Ishikawa (cell line): ENCODE measurements around the gene C17orf75.

Experiments
- CEBPB ChIP-seq: IDR thresholded peaks from 2 replicates; pipeline ENCODE4 v1.6.1; 2012
- EP300 ChIP-seq: IDR thresholded peaks from 2 replicates; pipeline ENCODE4 v1.6.1; 2012; ENCODE audit warnings: borderline replicate concordance
- NFIC ChIP-seq: IDR thresholded peaks from 2 replicates; pipeline ENCODE4 v1.6.1; 2012
- RAD21 ChIP-seq: IDR thresholded peaks from 2 replicates; pipeline ENCODE4 v1.6.1; 2012; ENCODE audit warnings: low read depth
- TAF1 ChIP-seq: IDR thresholded peaks from 2 replicates; pipeline ENCODE4 v1.6.1; 2012; ENCODE audit warnings: low read depth, mild to moderate bottlenecking
- TEAD4 ChIP-seq: IDR thresholded peaks from 2 replicates; pipeline ENCODE4 v1.6.1; 2012
- TF ChIP-seq, protein P1 (sequence below): IDR thresholded peaks from 2 replicates; pipeline ENCODE4 v1.6.1; 2012
- TF ChIP-seq, protein P2 (sequence below): IDR thresholded peaks from 2 replicates; pipeline ENCODE4 v1.6.1; 2012
- TF ChIP-seq, protein P3 (sequence below): IDR thresholded peaks from 2 replicates; pipeline ENCODE4 v1.6.1; 2012; ENCODE audit warnings: low read depth, mild to moderate bottlenecking

DNA sequence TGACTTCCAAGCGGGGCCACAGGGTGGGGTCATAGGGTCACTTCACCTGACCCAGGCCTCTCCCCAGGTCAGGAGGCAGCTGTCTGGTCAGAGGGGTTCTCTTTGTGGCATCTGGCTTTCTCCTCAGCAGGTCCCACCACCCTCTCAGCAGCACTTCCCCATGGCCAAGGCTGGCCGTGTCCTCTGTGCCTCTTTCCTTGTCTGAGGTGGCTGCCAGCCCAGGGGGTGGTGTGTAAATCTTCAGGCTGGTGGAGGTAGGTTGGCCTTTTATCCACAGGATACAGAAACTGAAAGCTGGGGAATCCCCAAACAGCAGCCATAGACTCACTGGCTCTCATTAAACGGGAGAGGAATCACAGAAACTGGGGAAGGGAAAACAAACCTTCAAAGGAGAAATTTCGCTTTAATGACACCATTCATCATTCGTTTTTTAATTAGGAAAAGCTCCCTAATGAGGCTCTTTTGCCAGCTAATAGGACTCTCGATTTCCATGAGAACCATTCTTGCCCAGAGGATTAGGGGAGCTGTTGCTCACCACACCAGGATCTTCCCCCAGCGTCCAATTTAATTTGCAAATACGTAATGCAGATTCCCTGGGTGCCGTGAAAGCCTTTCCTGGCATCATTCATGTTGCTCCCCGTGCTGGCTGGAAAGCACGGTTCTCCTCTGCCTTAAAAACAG is 18.0 kb downstream of the C17orf75 start:
- TF ChIP-seq, protein P1, sequence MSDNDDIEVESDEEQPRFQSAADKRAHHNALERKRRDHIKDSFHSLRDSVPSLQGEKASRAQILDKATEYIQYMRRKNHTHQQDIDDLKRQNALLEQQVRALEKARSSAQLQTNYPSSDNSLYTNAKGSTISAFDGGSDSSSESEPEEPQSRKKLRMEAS: no peak
- TF ChIP-seq EP300 (no peak), RAD21 (no peak), NFIC (no peak), TEAD4 (no peak), CEBPB (no peak), TAF1 (no peak)
- TF ChIP-seq, protein P2, sequence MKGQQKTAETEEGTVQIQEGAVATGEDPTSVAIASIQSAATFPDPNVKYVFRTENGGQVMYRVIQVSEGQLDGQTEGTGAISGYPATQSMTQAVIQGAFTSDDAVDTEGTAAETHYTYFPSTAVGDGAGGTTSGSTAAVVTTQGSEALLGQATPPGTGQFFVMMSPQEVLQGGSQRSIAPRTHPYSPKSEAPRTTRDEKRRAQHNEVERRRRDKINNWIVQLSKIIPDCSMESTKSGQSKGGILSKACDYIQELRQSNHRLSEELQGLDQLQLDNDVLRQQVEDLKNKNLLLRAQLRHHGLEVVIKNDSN: no peak
- TF ChIP-seq, protein P3, sequence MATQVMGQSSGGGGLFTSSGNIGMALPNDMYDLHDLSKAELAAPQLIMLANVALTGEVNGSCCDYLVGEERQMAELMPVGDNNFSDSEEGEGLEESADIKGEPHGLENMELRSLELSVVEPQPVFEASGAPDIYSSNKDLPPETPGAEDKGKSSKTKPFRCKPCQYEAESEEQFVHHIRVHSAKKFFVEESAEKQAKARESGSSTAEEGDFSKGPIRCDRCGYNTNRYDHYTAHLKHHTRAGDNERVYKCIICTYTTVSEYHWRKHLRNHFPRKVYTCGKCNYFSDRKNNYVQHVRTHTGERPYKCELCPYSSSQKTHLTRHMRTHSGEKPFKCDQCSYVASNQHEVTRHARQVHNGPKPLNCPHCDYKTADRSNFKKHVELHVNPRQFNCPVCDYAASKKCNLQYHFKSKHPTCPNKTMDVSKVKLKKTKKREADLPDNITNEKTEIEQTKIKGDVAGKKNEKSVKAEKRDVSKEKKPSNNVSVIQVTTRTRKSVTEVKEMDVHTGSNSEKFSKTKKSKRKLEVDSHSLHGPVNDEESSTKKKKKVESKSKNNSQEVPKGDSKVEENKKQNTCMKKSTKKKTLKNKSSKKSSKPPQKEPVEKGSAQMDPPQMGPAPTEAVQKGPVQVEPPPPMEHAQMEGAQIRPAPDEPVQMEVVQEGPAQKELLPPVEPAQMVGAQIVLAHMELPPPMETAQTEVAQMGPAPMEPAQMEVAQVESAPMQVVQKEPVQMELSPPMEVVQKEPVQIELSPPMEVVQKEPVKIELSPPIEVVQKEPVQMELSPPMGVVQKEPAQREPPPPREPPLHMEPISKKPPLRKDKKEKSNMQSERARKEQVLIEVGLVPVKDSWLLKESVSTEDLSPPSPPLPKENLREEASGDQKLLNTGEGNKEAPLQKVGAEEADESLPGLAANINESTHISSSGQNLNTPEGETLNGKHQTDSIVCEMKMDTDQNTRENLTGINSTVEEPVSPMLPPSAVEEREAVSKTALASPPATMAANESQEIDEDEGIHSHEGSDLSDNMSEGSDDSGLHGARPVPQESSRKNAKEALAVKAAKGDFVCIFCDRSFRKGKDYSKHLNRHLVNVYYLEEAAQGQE: no peak
